HCT116 (cell line): ENCODE data around the gene TTC23. TPM values are rescaled to one million over a fixed set of nuclear protein-coding genes. Genes with fewer than 3 reads are reported as not detected.

Experiments used
- ATAC-seq: fragments of 200-7000 bp; cut with Tn5 transposase; 2 replicates; pipeline ENCODE4 v1.9.1; 2020; ENCODE audit warnings: mild to moderate bottlenecking, moderate library complexity
- BruUV-seq: library from RNA; stranded (reverse); fragments of 400-500 nt; replicated peaks from 2 replicates; lab custom pipeline; 2021; lab: Mats Ljungman, UMichigan
- CTCF ChIA-PET: fragments of 300-600 bp; sonication (Branson Sonifier 250); formaldehyde crosslinking; loops from one replicate; lab custom pipeline; 2021; ENCODE audit warnings: antibody characterized with exemption; lab: Charles Lee
- POLR2A ChIA-PET: fragments of 300-600, 350-600 bp; sonication (Branson Sonifier 250); formaldehyde crosslinking; loops from one replicate; lab custom pipeline; 2021; ENCODE audit warnings: antibody characterized with exemption; lab: Charles Lee
- RAD21 ChIA-PET, 2 experiments: fragments of 300-600 bp; sonication (Branson Sonifier 250); formaldehyde crosslinking; loops; one replicate each; lab custom pipeline; 2023; ENCODE audit warnings: low total read pairs in 2 of 2; ENCODE audit not compliant: uncharacterized antibody in 2 of 2, unreplicated experiment in 2 of 2, low non-redundant PET in 1 of 2; lab: Charles Lee
- DNase-seq: peaks from one replicate; pipeline ENCODE4 v3.0.0-alpha.2; 2010; ENCODE audit warnings: low read depth, low spot score
- H2AFZ ChIP-seq: fragments of 200-600 bp; shearing (Covaris generic), sonication (generic); 2 replicates; pipeline ENCODE4 v1.6.1; 2017; ENCODE audit warnings: low read depth, mixed run types, mixed read lengths, antibody characterized with exemption, low read length; ENCODE audit not compliant: poor library complexity, severe bottlenecking
- H3K27ac ChIP-seq: 2 replicates; pipeline ENCODE4 v1.5.1; 2012; ENCODE audit warnings: low read depth, low read length
- H3K27me3 ChIP-seq: fragments of 200-600 bp; sonication (generic); 2 replicates; pipeline ENCODE4 v1.6.1; 2016; ENCODE audit warnings: mixed run types, low read length, mixed read lengths; ENCODE audit not compliant: insufficient read depth
- H3K36me3 ChIP-seq, 2 experiments: fragments of 200-500 bp in 1 of 2; fragments of 200-600 bp in 1 of 2; sonication (Bioruptor generic) in 1 of 2; sonication (generic) in 1 of 2; 2 replicates each; pipeline versions ENCODE4 v1.5.1 to v1.6.1; 2014 to 2016; ENCODE audit warnings: low read length in 2 of 2, inconsistent platforms in 1 of 2, mixed read lengths in 1 of 2, mixed run types in 1 of 2; ENCODE audit not compliant: insufficient read depth in 2 of 2, control insufficient read depth in 1 of 2
- H3K4me1 ChIP-seq, 2 experiments: fragments of 200-600 bp in 1 of 2; sonication (generic) in 1 of 2; 2 replicates each; pipeline versions ENCODE4 v1.5.1 to v1.6.1; 2012 to 2017; ENCODE audit warnings: low read length in 2 of 2, inconsistent platforms in 1 of 2, mild to moderate bottlenecking in 1 of 2, mixed read lengths in 1 of 2, mixed run types in 1 of 2, moderate library complexity in 1 of 2; ENCODE audit not compliant: insufficient read depth in 2 of 2, control insufficient read depth in 1 of 2
- H3K4me2 ChIP-seq: fragments of 200-600 bp; sonication (generic); 2 replicates; pipeline ENCODE4 v1.6.1; 2017; ENCODE audit warnings: mixed run types, low read length, mixed read lengths
- H3K4me3 ChIP-seq, 2 experiments: fragments of 200-600 bp in 1 of 2; sonication (generic) in 1 of 2; replicated peaks in 1 of 2; 2 replicates each; pipeline ENCODE4 v1.5.1; 2011 to 2016; ENCODE audit warnings: low read length in 2 of 2, control low read depth in 1 of 2, low read depth in 1 of 2, mild to moderate bottlenecking in 1 of 2, mixed read lengths in 1 of 2, mixed run types in 1 of 2
- H3K79me2 ChIP-seq: fragments of 200-600 bp; sonication (generic); 2 replicates; pipeline ENCODE4 v1.6.1; 2017; ENCODE audit warnings: mild to moderate bottlenecking, mixed run types, low read length, moderate library complexity, mixed read lengths; ENCODE audit not compliant: insufficient read depth
- H3K9ac ChIP-seq: fragments of 200-600 bp; sonication (generic); 2 replicates; pipeline ENCODE4 v1.6.1; 2016; ENCODE audit warnings: low read length, mixed read lengths
- H3K9me2 ChIP-seq: fragments of 200-600 bp; sonication (generic), shearing (Covaris generic); 2 replicates; pipeline ENCODE4 v1.6.1; 2017; ENCODE audit warnings: mixed run types, mild to moderate bottlenecking, moderate library complexity; ENCODE audit not compliant: insufficient read depth
- H3K9me3 ChIP-seq, 2 experiments: fragments of 200-500 bp in 1 of 2; fragments of 200-600 bp in 1 of 2; sonication (Bioruptor generic) in 1 of 2; sonication (generic) in 1 of 2; 2 replicates each; pipeline ENCODE4 v1.6.1; 2014 to 2017; ENCODE audit warnings: low read length in 2 of 2, mixed read lengths in 2 of 2, inconsistent platforms in 1 of 2, low read depth in 1 of 2, mild to moderate bottlenecking in 1 of 2, mixed run types in 1 of 2, moderate library complexity in 1 of 2; ENCODE audit not compliant: control insufficient read depth in 1 of 2, insufficient read depth in 1 of 2
- H4K20me1 ChIP-seq: fragments of 200-600 bp; sonication (generic), shearing (Covaris generic); 2 replicates; pipeline ENCODE4 v1.6.1; 2017; ENCODE audit warnings: mixed run types, mild to moderate bottlenecking, moderate library complexity; ENCODE audit not compliant: insufficient read depth
- CBX3 ChIP-seq: IDR thresholded peaks from 2 replicates; pipeline ENCODE4 v1.6.1; 2012; ENCODE audit warnings: low read depth
- CEBPB ChIP-seq: IDR thresholded peaks from 2 replicates; pipeline ENCODE4 v1.6.1; 2012; ENCODE audit warnings: low read depth
- ELF1 ChIP-seq: IDR thresholded peaks from 2 replicates; pipeline ENCODE4 v1.6.1; 2012; ENCODE audit warnings: low read depth, borderline replicate concordance
- EZH2 ChIP-seq: fragments of 200-600 bp; sonication (generic); IDR thresholded peaks from 2 replicates; pipeline ENCODE4 v1.6.1; 2017; ENCODE audit warnings: antibody characterized with exemption, mixed run types
- FOSL1 ChIP-seq: IDR thresholded peaks from 2 replicates; pipeline ENCODE4 v1.6.1; 2012; ENCODE audit warnings: low read depth
- JUND ChIP-seq: IDR thresholded peaks from 2 replicates; pipeline ENCODE4 v1.6.1; 2012
- POLR2A ChIP-seq: IDR thresholded peaks from 2 replicates; pipeline ENCODE4 v1.7.0; 2011; ENCODE audit warnings: borderline replicate concordance; ENCODE audit not compliant: insufficient read depth, insufficient read length; ENCODE audit errors: extremely low read depth
- POLR2AphosphoS5 ChIP-seq: IDR thresholded peaks from 2 replicates; pipeline ENCODE4 v1.6.1; 2011; ENCODE audit warnings: mild to moderate bottlenecking, low read depth, low read length, moderate library complexity
- RAD21 ChIP-seq: IDR thresholded peaks from 2 replicates; pipeline ENCODE4 v1.6.1; 2012; ENCODE audit warnings: low read depth, mild to moderate bottlenecking
- SIN3A ChIP-seq: IDR thresholded peaks from 2 replicates; pipeline ENCODE4 v1.6.1; 2012; ENCODE audit warnings: low read depth
- SP1 ChIP-seq: IDR thresholded peaks from 2 replicates; pipeline ENCODE4 v1.6.1; 2012; ENCODE audit warnings: low read depth
- SRF ChIP-seq: IDR thresholded peaks from 2 replicates; pipeline ENCODE4 v1.6.1; 2012; ENCODE audit warnings: low read depth
- TCF7L2 ChIP-seq: IDR thresholded peaks from 2 replicates; pipeline ENCODE4 v1.7.0; 2011; ENCODE audit warnings: borderline replicate concordance, inconsistent platforms; ENCODE audit not compliant: insufficient read depth, insufficient read length; ENCODE audit errors: extremely low read depth
- YY1 ChIP-seq: IDR thresholded peaks from 2 replicates; pipeline ENCODE4 v1.6.1; 2011; ENCODE audit warnings: low read length, low read depth, moderate library complexity, mild to moderate bottlenecking; ENCODE audit not compliant: insufficient replicate concordance; ENCODE audit errors: extremely low read depth
- ZNF274 ChIP-seq: fragments of 200-500 bp; sonication (Bioruptor generic); IDR thresholded peaks from 2 replicates; pipeline ENCODE4 v1.6.1; 2014; ENCODE audit warnings: mild to moderate bottlenecking, low read depth, low read length, inconsistent platforms
- intact Hi-C: fragments of 100-400 bp; cut with micrococcal nuclease; formaldehyde crosslinking; loops from 2 replicates; pipeline ENCODE4 v1.10.0; 2022
- total RNA-seq: library from RNA; stranded (reverse); gene quantifications from one replicate; pipeline ENCODE4 v1.2.1, GENCODE V29; 2021; ENCODE audit not compliant: unreplicated experiment
- TF ChIP-seq, protein P1 (sequence below): IDR thresholded peaks from 2 replicates; pipeline ENCODE4 v1.6.1; 2012; ENCODE audit warnings: low read depth
- TF ChIP-seq, protein P2 (sequence below): IDR thresholded peaks from 2 replicates; pipeline ENCODE4 v1.6.1; 2012
- TF ChIP-seq, protein P3 (sequence below): IDR thresholded peaks from 2 replicates; pipeline ENCODE4 v1.6.1; 2012

Gene TTC23
- total RNA-seq, 1 experiment from 2014 or later, result 10.2 TPM

GRCh38 chr15:99250001-99250400, 620 bp upstream of the TTC23 start:
- ATAC-seq (no peak), DNase-seq (no peak)
- H2AFZ ChIP-seq, result no peak overlapping the region
- no peaks in the 10 kb centered on the region for H4K20me1 ChIP-seq
- intact Hi-C loops, result loop anchor here (5.0 kb wide), 1 partner anchor 148 kb away; no protein-coding TSS in a partner anchor
- ChIA-PET RAD21 (no interaction called here), CTCF (interaction anchor here (0.7 kb wide), 1 partner anchor 23 kb away, joined by 3 read pairs; no protein-coding TSS in a partner anchor), POLR2A (no interaction called here)
- H3K9me2 ChIP-seq, result no peaks in the 10 kb centered on the region
- no peaks in the 10 kb centered on the region for H3K36me3 ChIP-seq
- H3K27ac ChIP-seq, result peak overlapping the region; percentile 70; the same call in 1 of the 2 replicates
- H3K79me2 ChIP-seq, result peaks cover 16% of the 10 kb centered on the region
- H3K27me3 ChIP-seq, result no peaks in the 10 kb centered on the region
- BruUV-seq, result no TSS peak
- no peak for TF ChIP-seq SP1
- no peak for TF ChIP-seq CEBPB
- TF ChIP-seq JUND, result no peak
- H3K9me3 ChIP-seq, result no peaks in the 10 kb centered on the region
- H3K4me1 ChIP-seq, result peaks cover 11 to 30% of the 10 kb centered on the region in 2 experiments; a peak in 3 of 4 replicates
- H3K4me3 ChIP-seq, result peak overlapping the region; percentile 77 to 83
- H3K4me2 ChIP-seq, result peak overlapping the region; percentile 71
- H3K9ac ChIP-seq, result peak overlapping the region; percentile 81

DNA sequence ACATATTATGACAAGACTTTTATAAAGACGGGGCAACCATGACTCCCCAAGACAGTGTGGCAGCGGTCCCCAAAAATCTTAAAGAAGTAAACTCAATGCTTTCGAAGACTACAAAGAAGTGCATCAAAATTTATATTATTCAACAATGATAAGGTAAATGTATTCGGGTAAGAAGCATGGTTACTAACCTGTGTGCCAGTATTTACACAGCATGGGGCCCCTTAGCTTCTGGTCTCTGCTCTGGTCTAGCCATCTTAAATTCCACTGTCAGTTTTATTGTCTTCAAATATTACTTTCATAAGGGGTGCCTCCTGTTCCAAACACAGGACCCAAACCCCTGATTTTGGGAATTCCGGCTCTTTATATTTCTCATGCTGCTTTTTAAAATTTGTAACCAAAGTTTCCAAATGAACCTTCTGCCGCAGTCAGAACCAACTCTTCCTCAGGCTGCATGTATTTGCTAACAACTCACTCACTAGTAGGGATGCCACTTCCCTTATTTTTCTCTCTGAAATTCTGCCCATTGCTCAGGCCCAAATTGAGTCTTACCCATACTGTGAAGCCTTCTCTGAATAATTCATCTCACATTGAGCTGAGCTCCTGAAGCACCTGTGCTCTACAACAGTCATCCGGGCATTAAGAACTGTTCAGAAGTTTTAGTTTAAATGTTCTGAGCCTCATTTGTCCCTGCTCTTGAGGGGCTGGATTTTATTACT, 1.2 kb downstream of the TTC23 start:
- no peaks in the 10 kb centered on the region for H3K27me3 ChIP-seq
- CTCF ChIA-PET, result no interaction called here
- H3K4me1 ChIP-seq, result peaks cover 11 to 26% of the 10 kb centered on the region in 2 experiments; a peak in 3 of 4 replicates
- intact Hi-C loops, result no loop called here
- no peaks in the 10 kb centered on the region for H3K9me3 ChIP-seq
- H3K27ac ChIP-seq, result no peak overlapping the region
- no TSS peak for BruUV-seq
- H2AFZ ChIP-seq, result no peak overlapping the region
- POLR2A ChIA-PET, result no interaction called here
- no peaks in the 10 kb centered on the region for H3K9me2 ChIP-seq
- H4K20me1 ChIP-seq, result no peaks in the 10 kb centered on the region
- ATAC-seq, result no peak
- no peak for DNase-seq
- H3K4me2 ChIP-seq, result peak overlapping the region; percentile 71
- no peaks in the 10 kb centered on the region for H3K36me3 ChIP-seq
- H3K4me3 ChIP-seq, result peak overlapping the region; percentile 77 to 83; a peak in 3 of 4 replicates
- H3K79me2 ChIP-seq, result peaks cover 16% of the 10 kb centered on the region
- H3K9ac ChIP-seq, result peak overlapping the region; percentile 81
- RAD21 ChIA-PET, result no interaction called here
- TF ChIP-seq FOSL1 (no peak), POLR2AphosphoS5 (no peak), SRF (no peak), ELF1 (no peak), CEBPB (no peak), YY1 (no peak), SIN3A (no peak), CBX3 (no peak), RAD21 (no peak), ZNF274 (no peak), TCF7L2 (no peak), POLR2A (no peak), EZH2 (no peak), SP1 (no peak)
- TF ChIP-seq, protein P1, sequence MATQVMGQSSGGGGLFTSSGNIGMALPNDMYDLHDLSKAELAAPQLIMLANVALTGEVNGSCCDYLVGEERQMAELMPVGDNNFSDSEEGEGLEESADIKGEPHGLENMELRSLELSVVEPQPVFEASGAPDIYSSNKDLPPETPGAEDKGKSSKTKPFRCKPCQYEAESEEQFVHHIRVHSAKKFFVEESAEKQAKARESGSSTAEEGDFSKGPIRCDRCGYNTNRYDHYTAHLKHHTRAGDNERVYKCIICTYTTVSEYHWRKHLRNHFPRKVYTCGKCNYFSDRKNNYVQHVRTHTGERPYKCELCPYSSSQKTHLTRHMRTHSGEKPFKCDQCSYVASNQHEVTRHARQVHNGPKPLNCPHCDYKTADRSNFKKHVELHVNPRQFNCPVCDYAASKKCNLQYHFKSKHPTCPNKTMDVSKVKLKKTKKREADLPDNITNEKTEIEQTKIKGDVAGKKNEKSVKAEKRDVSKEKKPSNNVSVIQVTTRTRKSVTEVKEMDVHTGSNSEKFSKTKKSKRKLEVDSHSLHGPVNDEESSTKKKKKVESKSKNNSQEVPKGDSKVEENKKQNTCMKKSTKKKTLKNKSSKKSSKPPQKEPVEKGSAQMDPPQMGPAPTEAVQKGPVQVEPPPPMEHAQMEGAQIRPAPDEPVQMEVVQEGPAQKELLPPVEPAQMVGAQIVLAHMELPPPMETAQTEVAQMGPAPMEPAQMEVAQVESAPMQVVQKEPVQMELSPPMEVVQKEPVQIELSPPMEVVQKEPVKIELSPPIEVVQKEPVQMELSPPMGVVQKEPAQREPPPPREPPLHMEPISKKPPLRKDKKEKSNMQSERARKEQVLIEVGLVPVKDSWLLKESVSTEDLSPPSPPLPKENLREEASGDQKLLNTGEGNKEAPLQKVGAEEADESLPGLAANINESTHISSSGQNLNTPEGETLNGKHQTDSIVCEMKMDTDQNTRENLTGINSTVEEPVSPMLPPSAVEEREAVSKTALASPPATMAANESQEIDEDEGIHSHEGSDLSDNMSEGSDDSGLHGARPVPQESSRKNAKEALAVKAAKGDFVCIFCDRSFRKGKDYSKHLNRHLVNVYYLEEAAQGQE, result no peak
- TF ChIP-seq, protein P2, sequence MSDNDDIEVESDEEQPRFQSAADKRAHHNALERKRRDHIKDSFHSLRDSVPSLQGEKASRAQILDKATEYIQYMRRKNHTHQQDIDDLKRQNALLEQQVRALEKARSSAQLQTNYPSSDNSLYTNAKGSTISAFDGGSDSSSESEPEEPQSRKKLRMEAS, result no peak
- TF ChIP-seq, protein P3, sequence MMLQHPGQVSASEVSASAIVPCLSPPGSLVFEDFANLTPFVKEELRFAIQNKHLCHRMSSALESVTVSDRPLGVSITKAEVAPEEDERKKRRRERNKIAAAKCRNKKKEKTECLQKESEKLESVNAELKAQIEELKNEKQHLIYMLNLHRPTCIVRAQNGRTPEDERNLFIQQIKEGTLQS, result no peak
